PC-9 (cell line): ENCODE measurements around the gene TEDC2.

Experiments used
- CTCF ChIP-seq: fragments of 200-600 bp; sonication (generic); conservative IDR thresholded peaks from 2 replicates; pipeline ENCODE4 v1.6.1; 2017; ENCODE audit warnings: mixed run types, antibody characterized with exemption, mild to moderate bottlenecking, moderate library complexity
- EZH2 ChIP-seq: fragments of 200-600 bp; sonication (generic); IDR thresholded peaks from 2 replicates; pipeline ENCODE4 v1.8.0; 2017; ENCODE audit warnings: antibody characterized with exemption, low read depth

- no peak for TF ChIP-seq CTCF
- no peak for TF ChIP-seq EZH2
Observed at GRCh38 chr16:2486645-2487516, 27.0 kb downstream of the TEDC2 start.
